HG02798 (cell line): ENCODE measurements around the gene CAMKK2.
"Not testable (repeated sequence)": the region's sequence is repeated elsewhere in the genome, so short reads cannot be mapped to it uniquely, and the experiment has no call there.

Experiments
- ATAC-seq: cut with Tn5 transposase; IDR thresholded peaks from one replicate; pipeline ENCODE4 v1.9.1; 2021; ENCODE audit warnings: mild to moderate bottlenecking; ENCODE audit not compliant: unreplicated experiment, poor library complexity

CAMKK2 gene

DNA sequence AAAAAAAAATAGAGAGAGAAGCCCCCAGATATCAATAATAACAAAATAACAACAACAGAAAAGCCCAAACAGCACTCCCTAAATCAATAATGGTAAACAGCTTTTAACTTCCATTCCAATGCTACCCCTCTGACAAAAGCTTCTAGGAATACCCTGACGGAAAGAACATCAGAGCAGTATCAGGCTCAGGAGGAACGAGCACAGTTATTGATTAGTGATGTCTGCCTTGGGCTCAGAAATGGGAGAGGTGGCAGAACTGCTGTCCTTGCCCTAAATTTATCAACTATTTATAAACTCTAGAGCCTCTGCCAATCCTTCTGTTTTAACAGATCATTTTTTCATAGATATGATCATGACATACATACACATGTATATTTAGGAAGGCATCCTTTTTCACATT lies 44.7 kb downstream of the CAMKK2 start:
- ATAC-seq, result no peak

DNA sequence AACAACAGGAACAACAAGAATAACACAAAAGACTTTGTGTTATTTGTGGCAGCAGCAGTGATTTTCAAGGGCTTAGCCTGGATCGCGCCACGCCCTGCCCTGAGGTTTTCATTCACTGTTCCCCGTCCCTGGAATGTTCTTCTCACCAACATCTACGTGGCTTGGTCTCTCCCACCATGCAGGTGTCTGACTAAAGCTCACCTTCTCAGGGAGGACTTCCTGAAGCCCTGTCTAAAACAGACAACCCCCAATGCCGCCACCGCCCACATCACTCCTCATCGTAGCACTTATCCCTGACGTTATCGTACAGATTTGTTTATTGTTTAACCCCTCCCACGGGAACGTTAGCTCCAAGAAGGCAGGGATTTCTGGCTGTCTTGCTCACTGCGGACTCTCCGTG lies 46.1 kb downstream of the CAMKK2 start:
- no peak for ATAC-seq

DNA sequence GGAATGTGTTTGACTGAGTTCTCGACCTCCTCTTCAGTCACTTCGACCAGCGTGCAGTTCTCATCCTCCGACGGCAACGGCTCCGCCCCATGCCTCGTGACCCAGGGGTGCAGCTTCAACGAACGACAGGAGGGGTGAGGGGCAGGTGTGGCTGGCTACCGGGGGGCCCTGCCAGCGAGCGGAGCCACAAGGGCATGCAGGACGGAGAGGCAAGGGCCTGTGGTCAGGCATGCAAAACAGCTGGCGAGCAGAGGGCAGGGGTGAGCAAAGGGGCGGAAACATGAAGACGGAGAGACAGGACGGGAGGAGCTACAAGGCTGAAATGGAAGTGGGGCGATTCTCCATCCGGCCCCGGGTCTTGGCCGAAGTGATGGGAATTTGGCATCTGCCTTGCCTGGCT lies 47.9 kb downstream of the CAMKK2 start:
- peak; percentile 90 for ATAC-seq

DNA sequence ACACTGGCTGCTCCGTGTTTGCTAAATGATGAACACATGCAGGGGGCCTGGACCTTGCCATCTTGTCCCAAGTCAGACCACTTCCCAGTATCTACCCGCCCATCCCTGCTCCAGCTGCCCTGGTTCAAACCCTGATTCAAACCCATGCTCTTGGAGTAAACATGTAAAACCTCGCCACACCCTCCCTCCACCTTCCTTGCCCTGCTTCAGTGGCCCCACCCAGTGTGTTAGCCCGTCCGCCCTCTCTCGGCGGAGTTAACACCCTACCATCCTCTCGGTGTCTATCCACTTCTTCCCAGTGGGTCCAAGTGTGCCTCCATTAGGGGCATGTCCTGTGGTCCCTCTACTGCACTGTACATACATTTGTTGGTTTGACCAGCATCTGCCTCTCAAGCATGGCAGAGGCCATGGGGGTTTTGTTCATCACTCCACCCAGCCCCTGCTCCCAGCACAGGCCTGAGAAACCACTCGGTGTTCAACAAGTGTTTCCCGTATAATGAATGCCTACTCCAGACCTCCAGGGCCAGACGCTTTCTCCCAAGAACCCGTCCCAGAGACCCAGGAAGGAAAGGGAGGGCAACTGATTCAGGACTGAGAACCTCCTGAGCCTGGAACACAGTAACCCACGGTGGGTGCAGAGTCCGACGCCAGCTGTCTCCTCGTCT lies 49.5 kb downstream of the CAMKK2 start:
- no peak for ATAC-seq

DNA sequence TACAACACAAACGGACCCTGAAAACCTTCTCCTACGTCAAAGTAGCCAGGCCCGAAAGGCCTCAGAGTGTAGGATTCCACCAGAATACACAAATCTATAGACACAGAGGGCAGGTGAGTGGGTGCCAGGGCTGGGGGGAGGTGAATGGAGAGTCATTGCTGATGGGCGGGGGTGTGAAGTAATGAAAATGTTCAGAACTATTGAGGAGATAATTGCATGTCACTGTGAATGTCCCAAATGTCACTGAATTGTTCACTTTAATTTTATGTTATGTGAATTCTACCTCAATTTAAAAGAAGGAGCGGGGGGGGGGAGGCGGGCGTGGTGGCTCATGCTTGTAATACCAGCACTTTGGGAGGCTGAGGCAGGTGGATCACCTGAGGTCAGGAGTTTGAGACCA lies 50.6 kb downstream of the CAMKK2 start:
- no peak for ATAC-seq

DNA sequence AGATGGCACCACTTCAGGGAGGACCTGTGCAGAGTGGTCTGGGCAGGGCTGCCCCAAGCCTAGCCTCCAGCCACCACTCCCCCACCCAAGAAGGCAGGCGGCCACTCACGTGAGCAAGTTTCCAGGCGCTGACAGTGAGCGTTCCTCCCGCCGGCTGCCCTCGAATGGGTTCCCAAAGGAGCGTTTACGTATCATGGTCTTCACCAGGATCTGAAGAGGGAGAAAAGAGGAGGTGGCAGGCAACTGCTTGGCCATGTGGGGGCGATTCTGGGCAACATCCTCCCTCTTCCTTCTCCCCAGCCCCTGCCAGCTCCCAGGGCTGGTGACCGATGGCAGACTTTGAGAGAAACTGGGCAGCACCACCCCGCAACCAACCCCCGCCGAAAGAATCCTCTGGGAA lies 51.5 kb downstream of the CAMKK2 start:
- no peak for ATAC-seq

DNA sequence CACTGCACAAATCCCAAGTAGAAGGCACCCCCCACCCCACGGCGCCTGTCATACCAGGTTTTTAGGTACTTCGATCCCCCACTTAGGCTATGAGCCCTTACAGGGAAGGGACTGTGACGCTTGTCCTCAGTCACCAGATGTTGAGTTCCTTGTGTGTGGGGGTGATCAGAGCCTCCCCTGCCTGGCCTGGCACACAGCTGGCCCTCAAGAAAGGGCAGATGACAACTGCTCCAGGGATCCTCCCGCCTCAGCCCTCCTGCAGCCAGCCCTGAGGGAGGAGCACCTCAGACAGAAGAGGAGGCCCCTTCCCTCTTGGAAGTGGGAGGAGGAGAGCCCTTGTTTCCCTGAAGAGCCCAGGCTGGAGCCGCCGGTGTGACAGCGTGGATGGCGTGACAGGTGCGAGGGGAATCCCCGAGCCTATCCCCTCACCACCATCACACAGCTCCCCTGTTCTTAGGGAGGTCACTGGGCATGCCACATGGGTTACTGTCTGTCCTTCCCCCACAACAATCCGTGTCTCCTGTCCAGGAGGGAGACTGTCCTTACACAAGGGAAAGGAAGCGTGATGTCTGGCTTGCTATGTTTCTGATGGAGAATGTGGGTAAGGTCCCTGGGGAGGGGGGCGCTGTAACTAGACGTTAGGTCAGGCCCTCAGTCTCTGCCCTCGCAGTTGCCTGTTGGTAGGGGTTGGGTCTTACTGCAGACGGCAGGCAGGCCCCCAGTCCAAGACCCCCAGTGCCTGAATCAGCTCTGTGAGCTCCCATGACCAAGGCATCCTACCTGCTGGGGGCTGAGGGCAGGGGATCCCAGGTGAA lies 55.1 kb downstream of the CAMKK2 start:
- ATAC-seq, result no peak

DNA sequence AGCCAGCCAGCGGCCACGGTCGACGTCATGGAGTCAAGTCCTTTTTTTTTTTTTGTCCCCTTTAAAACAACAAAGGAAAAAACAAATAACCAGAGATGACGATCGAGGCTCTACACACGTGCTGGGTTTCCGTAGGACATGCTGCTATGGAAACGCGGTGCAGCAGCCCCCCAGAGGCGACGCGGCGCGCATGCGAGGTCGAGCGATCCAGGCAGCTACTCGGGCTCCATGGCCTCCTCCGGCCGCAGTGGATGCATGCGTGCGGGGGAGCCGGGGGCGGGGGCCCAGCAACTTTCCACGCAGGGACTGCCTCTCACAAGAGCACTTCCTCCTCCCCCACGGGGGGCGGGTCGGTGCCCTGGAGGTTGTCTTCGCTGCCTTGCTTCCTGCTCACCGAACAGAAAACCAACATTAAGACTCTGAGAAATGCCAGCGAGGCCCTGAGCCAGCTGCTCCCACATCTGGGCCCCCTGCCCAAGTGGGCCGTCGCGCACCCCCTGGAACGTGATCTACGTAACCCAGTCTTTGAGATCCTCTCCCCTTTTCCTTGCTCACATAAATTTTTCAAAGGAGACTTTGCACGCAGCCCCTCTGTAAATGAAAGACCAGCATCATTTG lies 55.9 kb downstream of the CAMKK2 start:
- no peak for ATAC-seq

DNA sequence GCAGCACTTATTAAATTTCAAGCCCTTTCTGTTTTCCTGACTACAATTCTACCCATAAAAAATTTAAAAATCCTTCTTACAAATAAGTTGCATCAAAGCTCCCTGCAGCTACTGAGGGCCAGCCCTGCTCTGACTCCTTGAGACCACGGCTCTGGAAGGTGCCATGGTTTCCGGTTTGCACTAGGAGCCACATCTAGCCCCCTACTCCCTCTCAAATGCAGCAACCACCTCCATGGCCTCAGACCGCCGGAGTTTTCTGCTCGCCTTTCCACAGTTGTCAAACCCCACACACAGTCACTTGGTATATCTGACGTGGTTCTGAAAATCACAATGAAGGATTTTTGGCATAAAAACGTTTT lies 56.5 kb downstream of the CAMKK2 start:
- ATAC-seq, result no peak

DNA sequence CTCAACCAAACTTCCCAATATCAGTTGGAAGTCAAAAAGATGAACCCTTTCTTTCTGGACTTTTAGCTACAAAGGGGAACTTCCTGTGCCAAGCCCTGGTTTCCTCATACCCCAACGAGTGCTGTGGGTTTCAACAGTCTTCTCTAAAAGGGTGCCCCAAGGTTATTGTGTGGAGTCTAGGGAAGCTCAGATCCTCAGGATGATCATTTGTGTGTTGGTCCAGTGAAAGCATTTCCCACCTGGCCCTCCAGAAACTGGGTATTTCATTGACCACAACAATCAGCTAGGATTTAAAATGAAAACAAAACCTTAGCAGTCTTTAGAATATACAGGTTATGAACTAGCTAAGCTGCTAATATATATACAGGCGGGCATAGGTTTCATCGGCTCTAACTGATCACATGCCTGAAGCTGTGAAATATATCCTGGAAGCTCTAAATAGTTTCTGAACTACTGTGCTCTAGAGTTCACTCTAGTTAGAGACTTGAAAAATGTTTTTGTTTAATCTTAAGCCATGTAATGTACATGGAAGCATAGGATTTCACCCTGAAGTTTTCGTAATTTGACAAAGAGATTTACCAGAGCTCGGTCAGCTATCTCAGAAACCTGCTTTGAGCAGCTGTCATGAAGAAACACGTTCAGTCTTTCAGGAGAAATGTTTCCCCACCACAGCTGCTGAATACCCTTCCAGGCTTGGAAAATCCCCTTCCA lies 57.0 kb downstream of the CAMKK2 start:
- no peak for ATAC-seq

DNA sequence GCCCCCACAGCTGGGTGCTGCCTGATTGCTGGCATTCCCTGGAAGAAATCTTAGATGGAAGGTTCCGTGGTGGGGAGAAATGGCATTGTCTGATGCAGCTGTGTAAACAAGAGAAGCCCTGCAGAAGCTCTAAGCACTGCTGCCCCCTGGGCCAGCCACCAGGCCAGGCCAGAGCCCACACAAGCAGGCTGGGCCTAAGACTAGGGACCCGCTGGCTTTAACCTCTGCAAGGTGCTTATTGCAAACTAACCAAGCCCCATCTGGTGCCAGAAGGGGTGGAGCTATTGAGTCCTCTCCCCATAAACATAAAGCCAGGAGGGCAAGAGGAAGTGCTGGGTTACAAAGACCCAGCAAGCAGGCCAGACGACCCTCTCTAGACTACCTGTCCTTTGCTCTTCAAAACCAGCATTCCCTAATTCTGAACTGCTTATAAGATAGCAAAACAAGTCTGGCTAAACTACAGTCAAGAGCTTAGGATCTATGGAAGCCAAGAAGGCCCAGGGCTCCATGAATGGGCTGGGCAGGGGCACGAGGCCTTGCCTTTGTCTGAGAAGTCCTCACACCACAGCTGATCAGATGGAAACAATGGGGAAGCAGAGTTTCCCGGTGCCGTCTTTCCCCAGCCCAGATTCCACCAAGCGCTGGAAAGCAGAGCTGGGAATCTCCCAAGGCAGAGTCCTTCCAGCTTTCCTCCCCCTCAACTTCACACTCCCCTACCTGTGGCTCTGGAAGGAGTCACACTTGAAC lies 57.7 kb downstream of the CAMKK2 start:
- ATAC-seq, result no peak

DNA sequence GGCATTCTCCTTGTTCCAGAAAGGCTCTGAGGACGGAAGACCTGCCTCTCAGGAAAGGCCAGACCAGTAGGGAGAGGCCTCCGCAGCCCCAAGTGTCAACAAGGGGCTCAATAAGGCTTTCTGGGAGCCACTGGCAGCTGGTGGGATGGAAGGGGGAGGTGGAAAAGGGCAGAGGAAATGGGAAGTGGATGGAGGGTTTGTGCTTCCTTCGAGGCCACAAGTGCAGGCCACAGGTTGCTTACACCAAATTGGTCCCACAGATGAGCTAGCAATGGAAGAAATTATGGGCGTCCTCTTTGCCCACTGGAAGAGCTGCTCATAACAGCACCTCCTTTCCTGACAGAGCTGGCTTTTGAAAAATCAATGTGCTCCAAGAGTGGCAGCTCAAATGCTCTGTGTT lies 58.4 kb downstream of the CAMKK2 start:
- no peak for ATAC-seq

DNA sequence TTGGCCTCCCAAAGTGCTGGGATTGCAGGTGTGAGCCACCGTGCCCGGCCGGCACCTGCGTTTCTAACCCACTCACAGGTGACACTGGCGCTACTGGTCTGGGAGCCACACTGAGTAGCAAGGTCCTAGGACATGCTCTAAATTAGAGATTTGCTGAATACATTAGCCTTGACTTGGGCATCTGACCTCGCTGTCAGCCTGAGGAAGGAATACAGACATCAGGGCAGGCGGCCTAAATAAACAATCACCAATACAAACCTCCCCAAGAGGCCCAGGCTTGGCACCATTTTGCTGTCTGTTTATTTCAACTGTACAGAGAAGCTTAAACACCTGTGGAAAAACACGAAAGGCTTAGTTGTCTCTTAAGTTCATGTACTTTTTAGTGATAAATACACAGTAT lies 59.1 kb downstream of the CAMKK2 start:
- ATAC-seq, result no peak

DNA sequence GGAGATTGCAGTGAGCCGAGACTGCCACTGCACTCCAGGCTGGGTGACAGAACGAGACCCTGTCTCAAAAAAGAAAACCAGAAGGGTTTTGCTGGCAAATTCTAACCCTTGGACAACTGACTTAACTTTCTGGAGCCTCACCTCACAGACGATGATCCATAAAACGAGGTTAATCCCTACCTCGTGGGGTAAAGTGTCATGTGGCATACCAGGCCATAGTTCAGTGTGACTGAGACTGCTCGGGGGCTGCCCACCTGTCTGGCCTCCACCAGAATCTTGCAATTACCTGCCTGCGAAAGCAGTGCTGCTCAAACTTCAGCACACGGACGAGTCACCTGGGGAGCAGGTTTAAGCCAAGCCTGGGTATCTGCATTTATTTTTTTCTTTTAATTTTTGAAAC lies 59.7 kb downstream of the CAMKK2 start:
- ATAC-seq, result no peak

DNA sequence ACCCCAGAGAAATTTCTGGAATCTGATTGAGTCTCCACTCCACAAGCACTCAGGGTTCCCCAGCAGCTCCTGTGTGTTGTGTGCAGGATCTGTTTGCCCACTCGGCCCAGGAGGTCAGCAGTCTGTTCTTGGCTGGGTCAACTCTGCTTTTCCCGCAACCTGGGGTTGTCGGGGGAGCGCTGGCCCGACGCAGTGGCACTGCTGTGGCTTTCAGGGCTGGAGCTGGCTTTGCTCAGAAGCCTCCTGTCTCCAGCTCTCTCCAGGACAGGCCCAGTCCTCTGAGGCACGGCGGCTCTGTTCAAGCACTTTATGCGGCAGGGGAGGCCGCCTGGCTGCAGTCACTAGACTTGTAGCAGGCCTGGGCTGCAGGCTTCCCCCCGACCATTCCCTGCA lies 62.9 kb downstream of the CAMKK2 start:
- no peak for ATAC-seq

DNA sequence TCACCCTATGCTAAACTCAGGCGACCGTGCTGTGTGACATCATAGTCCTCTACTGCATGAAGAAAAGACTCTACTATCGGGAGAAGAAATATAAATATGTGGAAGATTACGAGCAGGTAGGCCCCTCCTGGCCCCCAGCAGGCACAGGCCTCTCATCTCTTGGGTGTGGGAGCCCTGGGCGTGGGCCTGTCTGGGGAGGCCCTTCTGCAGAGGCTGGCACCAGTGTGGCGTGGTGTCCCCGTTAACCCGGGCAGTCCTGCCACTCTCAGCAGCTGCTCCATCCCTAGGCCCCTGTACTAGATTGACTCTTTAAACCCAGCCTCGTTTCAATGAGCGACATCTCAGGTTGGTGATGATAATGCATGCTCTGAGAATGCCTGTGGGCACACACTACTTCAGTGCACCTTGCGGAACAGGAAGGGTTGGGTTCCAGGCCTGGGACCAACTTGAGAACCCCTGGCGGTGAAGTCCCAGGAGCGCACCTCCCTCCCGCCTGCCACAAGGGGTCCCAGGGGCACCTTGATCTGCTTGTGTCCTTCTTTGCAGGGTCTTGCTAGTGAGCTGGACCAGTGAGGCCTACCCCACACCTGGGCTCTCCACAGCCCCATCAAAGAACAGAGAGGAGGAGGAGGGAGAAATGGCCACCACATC lies 63.4 kb downstream of the CAMKK2 start:
- ATAC-seq, result no peak

DNA sequence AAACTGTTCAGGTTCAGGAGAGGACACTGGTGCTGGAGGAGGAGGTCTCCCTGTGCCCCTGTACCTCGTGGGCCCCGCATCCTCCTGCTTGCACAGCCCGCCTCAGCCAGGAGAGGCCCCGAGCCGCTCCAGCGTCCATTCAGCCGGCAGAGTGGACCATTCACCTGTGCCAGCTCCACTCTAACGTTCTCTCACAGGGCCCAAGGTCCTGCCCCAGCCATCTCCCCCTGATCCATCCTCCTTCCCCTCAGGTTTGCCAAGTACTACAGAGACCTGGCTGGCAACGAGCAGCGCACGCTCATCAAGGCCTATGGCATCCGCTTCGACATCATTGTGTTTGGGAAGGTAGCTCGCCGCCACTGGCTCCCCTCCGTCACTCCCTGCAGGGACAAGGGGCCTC lies 64.3 kb downstream of the CAMKK2 start:
- no peak for ATAC-seq

DNA sequence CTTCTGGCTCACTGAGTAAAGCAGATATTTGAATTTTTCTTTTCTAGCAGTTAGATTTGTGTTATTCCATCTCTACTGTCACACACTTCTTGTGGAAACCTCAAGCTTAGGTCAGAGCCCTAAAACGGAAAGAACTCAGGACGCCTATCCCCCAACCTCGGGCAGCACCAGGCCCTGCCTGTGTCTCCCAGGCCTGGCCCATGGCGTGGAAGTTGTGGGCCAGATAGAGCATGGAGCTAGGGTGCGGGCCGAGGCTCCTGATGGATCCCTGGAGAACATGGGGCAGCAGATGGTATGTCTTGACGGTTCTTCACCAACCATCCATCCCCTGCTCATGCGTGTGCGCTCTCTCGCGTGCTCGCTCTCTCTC lies 66.0 kb downstream of the CAMKK2 start:
- ATAC-seq, result no peak

DNA sequence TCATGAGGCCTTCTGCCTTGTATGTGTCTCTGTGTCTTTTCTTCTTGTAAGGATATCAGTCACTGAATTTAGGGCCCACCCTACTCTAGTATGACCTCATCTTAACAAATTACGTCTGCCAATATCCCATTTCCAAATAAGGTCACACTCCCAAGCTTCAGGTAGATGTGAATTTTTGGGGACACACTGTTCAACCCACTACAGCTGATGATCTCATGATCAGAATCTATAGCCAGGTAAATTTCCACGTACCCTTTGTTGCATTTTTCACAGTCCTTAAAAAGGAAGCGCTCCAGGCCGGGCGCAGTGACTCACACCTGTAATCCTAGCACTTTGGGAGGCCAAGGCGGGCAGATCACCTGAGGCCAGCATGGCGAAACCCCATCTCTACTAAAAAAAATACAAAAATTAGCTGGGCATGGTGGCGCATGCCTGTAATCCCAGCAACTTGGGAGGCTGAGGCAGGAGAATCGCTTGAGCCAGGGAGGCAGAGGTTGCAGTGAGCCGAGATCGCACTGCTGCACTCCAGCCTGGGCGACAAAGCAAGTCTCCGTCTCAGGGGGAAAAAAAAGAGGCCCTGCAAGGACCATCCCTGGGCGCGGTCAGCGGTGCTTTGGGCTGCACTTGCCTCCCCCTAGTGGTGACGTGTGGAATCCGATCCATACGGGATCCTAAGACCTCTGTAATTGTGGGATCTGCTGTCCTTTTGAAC lies 66.5 kb downstream of the CAMKK2 start:
- not testable (repeated sequence) for ATAC-seq
